ENCODE results near the gene TMEM255A. TPM values are rescaled to one million over a fixed set of nuclear protein-coding genes. Genes with fewer than 3 reads are reported as not detected.
A peak's percentile ranks its signal among the peaks of the same experiment; 100 is the strongest.

TMEM255A gene
- total and polyA plus RNA-seq, 2 of the 13 experiments (the other 11 are each of a cell fraction or from before 2014, with no cell fraction given) = 0.13 to 0.40 TPM

DNA sequence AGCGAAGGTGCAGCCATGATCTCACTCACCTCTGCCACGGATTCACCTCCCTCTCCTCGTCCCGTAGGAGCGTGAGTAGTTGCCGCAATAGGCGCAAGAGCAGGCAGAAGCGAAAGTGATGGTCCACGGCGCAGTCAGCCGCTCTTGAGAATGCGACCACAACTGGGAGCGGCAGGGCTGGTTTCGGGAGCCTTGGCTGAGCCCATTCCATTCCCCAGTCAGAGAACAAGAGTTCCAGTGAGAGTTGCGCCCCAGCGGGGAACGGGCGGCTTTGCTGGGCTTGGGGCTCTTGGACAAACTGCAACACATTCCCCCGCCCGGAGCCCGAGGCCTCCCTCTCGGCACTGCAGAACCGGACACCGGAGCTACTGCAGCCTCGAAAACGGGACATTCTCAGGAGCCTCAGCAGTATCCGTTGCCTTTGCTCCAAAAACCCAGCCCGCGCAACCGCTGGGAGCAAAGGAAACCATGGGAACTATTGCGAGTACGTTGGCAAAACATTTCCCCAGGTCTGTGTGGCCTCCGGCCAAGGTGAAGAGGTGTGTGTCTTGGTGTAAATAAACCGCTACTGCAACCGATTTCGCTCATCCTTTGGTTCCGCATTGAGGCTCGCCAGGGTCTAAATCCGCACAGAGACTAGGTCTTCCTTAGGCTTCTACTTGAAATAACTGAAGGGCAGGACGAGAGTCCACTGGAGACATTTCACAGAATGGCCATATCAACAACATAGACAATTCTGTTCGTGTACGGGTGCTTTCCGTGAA is 66.3 kb downstream of the TMEM255A start:
- H3K4me1 ChIP-seq (ENCODE audit: insufficient read depth, low read length) = peaks cover 18% of the 10 kb centered on the region
- H3K9ac ChIP-seq (ENCODE audit: insufficient read depth, low read depth, low read length) = peak overlapping the region; percentile 82
- no peaks in the 10 kb centered on the region for H3K36me3 ChIP-seq (replicated peaks in 1 of 2; ENCODE audit: control insufficient read depth in 1 of 2, insufficient read depth in 2 of 2, low read length in 2 of 2)
- H3K9me3 ChIP-seq (ENCODE audit: low read length) = no peaks in the 10 kb centered on the region
- ChIA-PET POLR2A (no interaction called here), CTCF (ENCODE audit: low intra/inter-chr PET ratio, low total read pairs) (no interaction called here)
- H3K4me2 ChIP-seq (ENCODE audit: low read depth, low read length) = peak overlapping the region; percentile 73
- ATAC-seq (peak; percentile 93), FAIRE-seq (peak; percentile 94), DNase-seq (ENCODE audit: low spot score) (peak; percentile 71)
- no peaks in the 10 kb centered on the region; a peak in 1 of 5 replicates for H3K27me3 ChIP-seq (ENCODE audit: control insufficient read depth in 1 of 2, insufficient read depth in 2 of 2, low read length in 2 of 2)
- BruUV-seq (replicated peaks) = no TSS peak
- H3K79me2 ChIP-seq (ENCODE audit: insufficient read depth, low read length) = peaks cover 23% of the 10 kb centered on the region
- H2AFZ ChIP-seq (ENCODE audit: low read length) = peak overlapping the region; percentile 81
- intact Hi-C loops (cut with micrococcal nuclease; ENCODE audit: unreplicated experiment) = no loop called here
- peak overlapping the region; percentile 96 for H3K27ac ChIP-seq (ENCODE audit: extremely low read length, insufficient read depth, low read length)
- H3K4me3 ChIP-seq (replicated peaks in 1 of 3; ENCODE audit: insufficient read depth in 1 of 3, low read depth in 2 of 3, low read length in 3 of 3) = peak overlapping the region; percentile 80 to 82 (median 81)
- no peaks in the 10 kb centered on the region for H4K20me1 ChIP-seq (ENCODE audit: insufficient read depth, low read length)
- 2% methylated on average over 9 of the region's 43 CpGs for WGBS (ENCODE audit: low lambda C conversion rate)
- in situ Hi-C loops (cut with HindIII; ENCODE audit: extremely low pct_ligation_motif_present, low pct_unique_long_range_greater_than_20kb) = loop anchor here (25.0 kb wide), 1 partner anchor 217 kb away; the partner anchor contains the start of gene LAMP2
- peak; percentile 83; the same call in 1 of the 2 replicates for TF ChIP-seq NKX3-1 (CRISPR knock-in tag; IDR thresholded peaks at IDR 0.05)
- TF ChIP-seq ESRRA (CRISPR knock-in tag; IDR thresholded peaks at IDR 0.05; ENCODE audit: low read depth) = 0 out of 2 replicates have a peak, but pooled peaks have one; percentile 48
- TF ChIP-seq, protein P1, sequence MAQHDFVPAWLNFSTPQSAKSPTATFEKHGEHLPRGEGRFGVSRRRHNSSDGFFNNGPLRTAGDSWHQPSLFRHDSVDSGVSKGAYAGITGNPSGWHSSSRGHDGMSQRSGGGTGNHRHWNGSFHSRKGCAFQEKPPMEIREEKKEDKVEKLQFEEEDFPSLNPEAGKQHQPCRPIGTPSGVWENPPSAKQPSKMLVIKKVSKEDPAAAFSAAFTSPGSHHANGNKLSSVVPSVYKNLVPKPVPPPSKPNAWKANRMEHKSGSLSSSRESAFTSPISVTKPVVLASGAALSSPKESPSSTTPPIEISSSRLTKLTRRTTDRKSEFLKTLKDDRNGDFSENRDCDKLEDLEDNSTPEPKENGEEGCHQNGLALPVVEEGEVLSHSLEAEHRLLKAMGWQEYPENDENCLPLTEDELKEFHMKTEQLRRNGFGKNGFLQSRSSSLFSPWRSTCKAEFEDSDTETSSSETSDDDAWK (CRISPR knock-in tag; IDR thresholded peaks at IDR 0.05) = no peak
- peak; percentile 86 for TF ChIP-seq FOXK2 (IDR thresholded peaks at IDR 0.05)
- TF ChIP-seq, protein P2, sequence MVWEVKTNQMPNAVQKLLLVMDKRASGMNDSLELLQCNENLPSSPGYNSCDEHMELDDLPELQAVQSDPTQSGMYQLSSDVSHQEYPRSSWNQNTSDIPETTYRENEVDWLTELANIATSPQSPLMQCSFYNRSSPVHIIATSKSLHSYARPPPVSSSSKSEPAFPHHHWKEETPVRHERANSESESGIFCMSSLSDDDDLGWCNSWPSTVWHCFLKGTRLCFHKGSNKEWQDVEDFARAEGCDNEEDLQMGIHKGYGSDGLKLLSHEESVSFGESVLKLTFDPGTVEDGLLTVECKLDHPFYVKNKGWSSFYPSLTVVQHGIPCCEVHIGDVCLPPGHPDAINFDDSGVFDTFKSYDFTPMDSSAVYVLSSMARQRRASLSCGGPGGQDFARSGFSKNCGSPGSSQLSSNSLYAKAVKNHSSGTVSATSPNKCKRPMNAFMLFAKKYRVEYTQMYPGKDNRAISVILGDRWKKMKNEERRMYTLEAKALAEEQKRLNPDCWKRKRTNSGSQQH (CRISPR knock-in tag; IDR thresholded peaks at IDR 0.05; ENCODE audit: low read depth) = no peak
- TF ChIP-seq ZNF124 (CRISPR knock-in tag; IDR thresholded peaks at IDR 0.05) = peak; percentile 72; the same call in 1 of the 2 replicates
- TF ChIP-seq ZIK1 (CRISPR knock-in tag; IDR thresholded peaks at IDR 0.05; ENCODE audit: borderline replicate concordance, low read depth) = no peak
- TF ChIP-seq, protein P3, sequence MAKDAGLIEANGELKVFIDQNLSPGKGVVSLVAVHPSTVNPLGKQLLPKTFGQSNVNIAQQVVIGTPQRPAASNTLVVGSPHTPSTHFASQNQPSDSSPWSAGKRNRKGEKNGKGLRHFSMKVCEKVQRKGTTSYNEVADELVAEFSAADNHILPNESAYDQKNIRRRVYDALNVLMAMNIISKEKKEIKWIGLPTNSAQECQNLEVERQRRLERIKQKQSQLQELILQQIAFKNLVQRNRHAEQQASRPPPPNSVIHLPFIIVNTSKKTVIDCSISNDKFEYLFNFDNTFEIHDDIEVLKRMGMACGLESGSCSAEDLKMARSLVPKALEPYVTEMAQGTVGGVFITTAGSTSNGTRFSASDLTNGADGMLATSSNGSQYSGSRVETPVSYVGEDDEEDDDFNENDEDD (CRISPR knock-in tag; IDR thresholded peaks at IDR 0.05; ENCODE audit: borderline replicate concordance) = peak; percentile 66; the same call in 1 of the 2 replicates
- TF ChIP-seq, protein P4, sequence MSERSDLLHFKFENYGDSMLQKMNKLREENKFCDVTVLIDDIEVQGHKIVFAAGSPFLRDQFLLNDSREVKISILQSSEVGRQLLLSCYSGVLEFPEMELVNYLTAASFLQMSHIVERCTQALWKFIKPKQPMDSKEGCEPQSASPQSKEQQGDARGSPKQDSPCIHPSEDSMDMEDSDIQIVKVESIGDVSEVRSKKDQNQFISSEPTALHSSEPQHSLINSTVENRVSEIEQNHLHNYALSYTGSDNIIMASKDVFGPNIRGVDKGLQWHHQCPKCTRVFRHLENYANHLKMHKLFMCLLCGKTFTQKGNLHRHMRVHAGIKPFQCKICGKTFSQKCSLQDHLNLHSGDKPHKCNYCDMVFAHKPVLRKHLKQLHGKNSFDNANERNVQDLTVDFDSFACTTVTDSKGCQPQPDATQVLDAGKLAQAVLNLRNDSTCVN (CRISPR knock-in tag; IDR thresholded peaks at IDR 0.05; ENCODE audit: borderline replicate concordance) = no peak
- TF ChIP-seq CENPT (CRISPR knock-in tag; IDR thresholded peaks at IDR 0.05; ENCODE audit: low read depth) = no peak
- TF ChIP-seq ZFP1 (CRISPR knock-in tag; IDR thresholded peaks at IDR 0.05) = peak; percentile 23; the same call in 1 of the 2 replicates
- TF ChIP-seq, protein P5, sequence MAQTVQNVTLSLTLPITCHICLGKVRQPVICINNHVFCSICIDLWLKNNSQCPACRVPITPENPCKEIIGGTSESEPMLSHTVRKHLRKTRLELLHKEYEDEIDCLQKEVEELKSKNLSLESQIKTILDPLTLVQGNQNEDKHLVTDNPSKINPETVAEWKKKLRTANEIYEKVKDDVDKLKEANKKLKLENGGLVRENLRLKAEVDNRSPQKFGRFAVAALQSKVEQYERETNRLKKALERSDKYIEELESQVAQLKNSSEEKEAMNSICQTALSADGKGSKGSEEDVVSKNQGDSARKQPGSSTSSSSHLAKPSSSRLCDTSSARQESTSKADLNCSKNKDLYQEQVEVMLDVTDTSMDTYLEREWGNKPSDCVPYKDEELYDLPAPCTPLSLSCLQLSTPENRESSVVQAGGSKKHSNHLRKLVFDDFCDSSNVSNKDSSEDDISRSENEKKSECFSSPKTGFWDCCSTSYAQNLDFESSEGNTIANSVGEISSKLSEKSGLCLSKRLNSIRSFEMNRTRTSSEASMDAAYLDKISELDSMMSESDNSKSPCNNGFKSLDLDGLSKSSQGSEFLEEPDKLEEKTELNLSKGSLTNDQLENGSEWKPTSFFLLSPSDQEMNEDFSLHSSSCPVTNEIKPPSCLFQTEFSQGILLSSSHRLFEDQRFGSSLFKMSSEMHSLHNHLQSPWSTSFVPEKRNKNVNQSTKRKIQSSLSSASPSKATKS (CRISPR knock-in tag; IDR thresholded peaks at IDR 0.05) = no peak
- no peak for TF ChIP-seq ZNF225 (CRISPR knock-in tag; IDR thresholded peaks at IDR 0.05)
- TF ChIP-seq ZSCAN25 (CRISPR knock-in tag; IDR thresholded peaks at IDR 0.05) = 0 out of 2 replicates have a peak, but pooled peaks have one; percentile 50
- TF ChIP-seq ZNF577 (CRISPR knock-in tag; IDR thresholded peaks at IDR 0.05; ENCODE audit: borderline replicate concordance, low read depth) = no peak
- TF ChIP-seq PTBP1 (IDR thresholded peaks at IDR 0.05; ENCODE audit: low read depth, low read length, poor library complexity, severe bottlenecking) = no peak
